Spleen (tissue), 11 donors: ENCODE results near the gene CRELD2. TPM values are rescaled to one million over a fixed set of nuclear protein-coding genes. Genes with fewer than 3 reads are reported as not detected.
"Not testable (repeated sequence)": the region's sequence is repeated elsewhere in the genome, so short reads cannot be mapped to it uniquely, and the experiment has no call there.

Source experiments
- DNase-seq: peaks from one replicate; pipeline ENCODE4 v3.0.0-alpha.2; 2020
- H3K27ac ChIP-seq, 8 donors: fragments of 200-600 bp; sonication (generic) in 7 of 8; 1 replicate in 4 of 8; 2 replicates in 4 of 8; pipeline versions ENCODE4 v1.5.0 to v1.8.0; 2016 to 2021; ENCODE audit warnings: inconsistent platforms in 4 of 8, mild to moderate bottlenecking in 4 of 8, moderate library complexity in 1 of 8
- H3K27me3 ChIP-seq, 7 donors: fragments of 200-600 bp; sonication (generic) in 6 of 7; replicated peaks in 1 of 7; 1 replicate in 4 of 7; 2 replicates in 3 of 7; pipeline versions ENCODE4 v1.5.0 to v1.8.0; 2016 to 2021; ENCODE audit warnings: inconsistent platforms in 3 of 7, mild to moderate bottlenecking in 1 of 7
- H3K36me3 ChIP-seq, 6 donors: fragments of 200-600 bp; sonication (generic) in 5 of 6; 1 replicate in 4 of 6; 2 replicates in 2 of 6; pipeline versions ENCODE4 v1.5.0 to v1.8.0; 2016 to 2021; ENCODE audit warnings: inconsistent platforms in 2 of 6
- H3K4me1 ChIP-seq, 6 donors: fragments of 200-600 bp; sonication (generic) in 5 of 6; 1 replicate in 3 of 6; 2 replicates in 3 of 6; pipeline versions ENCODE4 v1.5.0 to v1.8.0; 2016 to 2021; ENCODE audit warnings: inconsistent platforms in 3 of 6
- H3K4me3 ChIP-seq, 8 donors: fragments of 200-600 bp; sonication (generic) in 7 of 8; 1 replicate in 4 of 8; 2 replicates in 4 of 8; pipeline versions ENCODE4 v1.5.0 to v1.8.0; 2016 to 2021; ENCODE audit warnings: inconsistent platforms in 4 of 8, mild to moderate bottlenecking in 4 of 8, moderate library complexity in 2 of 8
- H3K9me3 ChIP-seq, 8 donors: fragments of 200-600 bp; sonication (generic) in 7 of 8; 1 replicate in 4 of 8; 2 replicates in 4 of 8; pipeline versions ENCODE4 v1.5.0 to v1.8.0; 2016 to 2021; ENCODE audit warnings: inconsistent platforms in 4 of 8
- POLR2A ChIP-seq, 3 donors: fragments of 450-650 bp; IDR thresholded peaks; one replicate each; pipeline ENCODE4 v1.5.1; 2017; ENCODE audit warnings: antibody characterized with exemption in 3 of 3, mild to moderate bottlenecking in 1 of 3
- POLR2AphosphoS5 ChIP-seq, 3 donors: sonication (generic); formaldehyde crosslinking; IDR thresholded peaks; one replicate each; pipeline ENCODE4 v1.5.1; 2017; ENCODE audit warnings: antibody characterized with exemption in 3 of 3
- WGBS, 5 donors: extraction: QIAGEN DNeasy Blood & Tissue Kit in 3 of 5; methylation state at CpG; one replicate each; pipeline versions ENCODE4 v1.1.5 to v1.1.7; 2013 to 2018; 5-methylcytosine and 5-hydroxymethylcytosine counted together
- intact Hi-C: fragments of 100-400 bp; cut with DNase I; formaldehyde crosslinking; loops from one replicate; pipeline ENCODE4 v1.15.0; 2023; ENCODE audit warnings: low total_unique reads
- polyA plus RNA-seq, 3 donors: library from polyadenylated mRNA; stranded (reverse); fragments of 200-250 nt; gene quantifications; one replicate each; pipeline ENCODE4 v1.2.1, GENCODE V29; 2013
- total RNA-seq, 7 donors: library from RNA; depleted of rRNA in 3 of 7; stranded (reverse); fragments of >200 nt in 3 of 7; fragmentation: NEBNext Ultra II Directional in 4 of 7; extraction: Animal tissue kit (Norgen Biotek cat#: 25700) in 4 of 7; gene quantifications; one replicate each; pipeline versions ENCODE4 v1.1.0 to v1.2.1, GENCODE V29; 2016 to 2021
- TF ChIP-seq, protein P1 (sequence below), 11 experiments: fragments of 200-600 bp in 7 of 11; fragments of 450-650 bp in 4 of 11; sonication (generic) in 4 of 11; IDR thresholded peaks in 8 of 11; conservative IDR thresholded peaks in 3 of 11; 1 replicate in 7 of 11; 2 replicates in 4 of 11; pipeline versions ENCODE4 v1.4.0 to v1.8.0; 2016 to 2021; ENCODE audit warnings: antibody characterized with exemption in 11 of 11, inconsistent platforms in 4 of 11, mild to moderate bottlenecking in 1 of 11
- donor health status: healthy with polysubstance abuse.
- donor health status: DM: no; HTN: no; CAD: no; lungs with moderate emphysema.
- donor health status: DM: no; HTN: no; CAD: no.
- donor health status: Bipolar disorder and iron deficiency.
- donor health status: healthy.
- donor health status: DM: no; HTN: no; CAD: no.
- donor health status: DM: yes; HTN: yes; CAD: no.

Gene CRELD2
- total and polyA plus RNA-seq, 10 donors: 16.2 to 46.3 (median 34.9) TPM

DNA sequence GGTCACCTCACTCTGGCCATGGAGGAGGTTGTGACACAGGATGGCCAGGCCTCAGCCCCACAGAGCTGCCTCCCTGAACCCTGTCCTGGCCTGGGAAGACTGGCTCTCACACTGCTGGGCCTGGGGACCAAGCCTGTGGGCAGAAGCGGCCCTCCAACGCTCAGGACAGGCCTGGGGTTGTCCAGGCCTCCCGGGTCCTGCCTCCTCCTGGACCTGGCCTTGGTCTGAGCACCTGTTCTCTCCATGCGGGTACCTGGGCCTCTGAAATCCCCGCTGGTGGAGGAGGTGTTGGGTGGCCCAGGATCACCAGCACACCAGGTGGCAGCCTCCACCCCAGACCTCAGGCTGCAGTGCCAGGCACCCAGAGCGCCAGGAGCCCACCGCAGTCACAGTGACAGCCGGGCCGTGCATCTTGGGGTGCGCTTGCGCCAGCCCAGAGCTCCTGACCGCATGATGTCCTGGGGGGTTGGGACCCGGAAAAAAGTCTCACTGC lies 26.0 kb downstream of the CRELD2 start:
- Histone ChIP-seq H3K27me3 (no peaks in the 10 kb centered on the region), H3K27ac (peak overlapping the region in 7 of 8 donors; percentile 25 to 87 (median 51)), H3K4me1 (peaks cover 0 to 27% (median 9%) of the 10 kb centered on the region in 6 donors), H3K9me3 (peaks cover 0 to 7% (median 0%) of the 10 kb centered on the region in 8 donors), H3K4me3 (peak overlapping the region in 1 of 8 donors; percentile 58), H3K36me3 (no peaks in the 10 kb centered on the region)
- intact Hi-C loops: no loop called here
- DNase-seq: no peak
- TF ChIP-seq POLR2AphosphoS5 (IDR thresholded peaks at IDR 0.05) (no peak), POLR2A (IDR thresholded peaks at IDR 0.05) (no peak)
- TF ChIP-seq, protein P1, sequence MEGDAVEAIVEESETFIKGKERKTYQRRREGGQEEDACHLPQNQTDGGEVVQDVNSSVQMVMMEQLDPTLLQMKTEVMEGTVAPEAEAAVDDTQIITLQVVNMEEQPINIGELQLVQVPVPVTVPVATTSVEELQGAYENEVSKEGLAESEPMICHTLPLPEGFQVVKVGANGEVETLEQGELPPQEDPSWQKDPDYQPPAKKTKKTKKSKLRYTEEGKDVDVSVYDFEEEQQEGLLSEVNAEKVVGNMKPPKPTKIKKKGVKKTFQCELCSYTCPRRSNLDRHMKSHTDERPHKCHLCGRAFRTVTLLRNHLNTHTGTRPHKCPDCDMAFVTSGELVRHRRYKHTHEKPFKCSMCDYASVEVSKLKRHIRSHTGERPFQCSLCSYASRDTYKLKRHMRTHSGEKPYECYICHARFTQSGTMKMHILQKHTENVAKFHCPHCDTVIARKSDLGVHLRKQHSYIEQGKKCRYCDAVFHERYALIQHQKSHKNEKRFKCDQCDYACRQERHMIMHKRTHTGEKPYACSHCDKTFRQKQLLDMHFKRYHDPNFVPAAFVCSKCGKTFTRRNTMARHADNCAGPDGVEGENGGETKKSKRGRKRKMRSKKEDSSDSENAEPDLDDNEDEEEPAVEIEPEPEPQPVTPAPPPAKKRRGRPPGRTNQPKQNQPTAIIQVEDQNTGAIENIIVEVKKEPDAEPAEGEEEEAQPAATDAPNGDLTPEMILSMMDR (IDR thresholded peaks at IDR 0.05 in 8 of 11, conservative IDR thresholded peaks at IDR 0.05 in 3 of 11): no peak
- 89 to 95% (median 91%) methylated on average over 4 to 13 of the region's 13 CpGs for WGBS, 5 donors

DNA sequence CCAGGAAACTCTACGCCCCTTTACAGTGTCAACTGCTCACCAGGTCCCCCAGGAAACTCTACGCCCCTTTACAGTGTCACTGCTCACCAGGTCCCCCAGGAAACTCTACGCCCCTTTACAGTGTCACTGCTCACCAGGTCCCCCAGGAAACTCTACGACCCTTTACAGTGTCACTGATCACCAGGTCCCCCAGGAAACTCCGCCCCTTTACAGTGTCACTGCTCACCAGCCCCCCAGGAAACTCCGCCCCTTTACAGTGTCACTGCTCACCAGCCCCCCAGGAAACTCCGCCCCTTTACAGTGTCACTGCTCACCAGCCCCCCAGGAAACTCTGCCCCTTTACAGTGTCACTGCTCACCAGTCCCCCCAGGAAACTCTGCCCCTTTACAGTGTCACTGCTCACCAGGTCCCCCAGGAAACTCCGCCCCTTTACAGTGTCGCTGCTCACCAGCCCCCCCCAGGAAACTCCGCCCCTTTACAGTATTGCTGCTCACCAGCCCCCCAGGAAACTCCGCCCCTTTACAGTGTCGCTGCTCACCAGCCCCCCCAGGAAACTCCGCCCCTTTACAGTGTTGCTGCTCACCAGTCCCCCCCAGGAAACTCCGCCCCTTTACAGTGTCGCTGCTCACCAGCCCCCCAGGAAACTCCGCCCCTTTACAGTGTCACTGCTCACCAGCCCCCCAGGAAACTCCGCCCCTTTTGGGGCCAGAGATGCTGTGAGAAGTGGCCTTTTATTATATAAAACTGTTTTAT lies 26.8 kb downstream of the CRELD2 start:
- H3K36me3 ChIP-seq, DNase-seq, intact Hi-C loops, H3K4me3 ChIP-seq, H3K27me3 ChIP-seq, H3K9me3 ChIP-seq: not testable (repeated sequence)
- 73 to 81% (median 74%) methylated on average over 17 of the region's 17 CpGs for WGBS, 5 donors
- H3K4me1 ChIP-seq: peaks cover 0 to 23% (median 6%) of the 10 kb centered on the region in 6 donors
- H3K27ac ChIP-seq: peak overlapping the region in 6 of 8 donors; percentile 1 to 87 (median 38)

DNA sequence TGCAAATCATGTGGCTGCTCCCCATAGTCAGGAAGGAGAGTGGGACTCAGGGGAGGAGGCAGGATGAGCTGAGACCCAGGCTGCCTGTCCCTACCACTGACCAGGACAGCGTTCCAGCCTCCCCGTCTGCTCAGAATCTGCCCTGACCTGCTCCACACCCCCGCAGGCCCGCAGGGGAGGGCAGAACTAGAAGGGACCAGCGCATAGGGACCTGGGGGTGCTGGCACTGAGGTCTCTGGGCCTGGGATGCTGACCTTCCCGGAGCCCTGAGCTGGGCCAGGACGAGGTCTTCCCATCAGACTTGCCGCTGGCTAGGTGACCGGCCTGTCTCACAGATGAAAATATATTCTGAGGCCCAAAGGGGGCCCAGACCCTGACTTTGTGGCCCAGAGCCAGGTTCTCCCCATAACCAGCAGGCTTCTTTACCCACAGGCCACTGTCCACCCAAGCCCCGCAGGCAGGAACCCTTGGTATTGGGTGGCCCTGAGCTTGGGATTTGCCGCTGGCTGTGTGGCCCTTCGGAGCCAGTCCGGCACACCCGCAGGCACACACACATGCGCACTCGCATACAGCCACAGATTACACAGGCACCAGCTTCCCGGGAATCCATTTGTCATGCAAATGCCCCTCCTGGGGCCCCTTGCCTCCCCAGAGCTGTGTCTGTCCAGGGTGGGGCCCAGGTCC lies 28.3 kb downstream of the CRELD2 start:
- Histone ChIP-seq H3K27me3 (no peaks in the 10 kb centered on the region), H3K27ac (peak overlapping the region in 1 of 8 donors; percentile 40), H3K36me3 (no peaks in the 10 kb centered on the region), H3K9me3 (no peaks in the 10 kb centered on the region), H3K4me3 (no peak overlapping the region), H3K4me1 (peaks cover 0 to 36% (median 16%) of the 10 kb centered on the region in 6 donors)
- no peak for DNase-seq
- WGBS, 5 donors: 94 to 99% (median 96%) methylated on average over 10 to 17 of the region's 17 CpGs
- TF ChIP-seq POLR2AphosphoS5 (IDR thresholded peaks at IDR 0.05): no peak
- no peak for TF ChIP-seq POLR2A (IDR thresholded peaks at IDR 0.05)
- TF ChIP-seq, protein P1 (IDR thresholded peaks at IDR 0.05 in 8 of 11, conservative IDR thresholded peaks at IDR 0.05 in 3 of 11): no peak
- intact Hi-C loops: no loop called here

DNA sequence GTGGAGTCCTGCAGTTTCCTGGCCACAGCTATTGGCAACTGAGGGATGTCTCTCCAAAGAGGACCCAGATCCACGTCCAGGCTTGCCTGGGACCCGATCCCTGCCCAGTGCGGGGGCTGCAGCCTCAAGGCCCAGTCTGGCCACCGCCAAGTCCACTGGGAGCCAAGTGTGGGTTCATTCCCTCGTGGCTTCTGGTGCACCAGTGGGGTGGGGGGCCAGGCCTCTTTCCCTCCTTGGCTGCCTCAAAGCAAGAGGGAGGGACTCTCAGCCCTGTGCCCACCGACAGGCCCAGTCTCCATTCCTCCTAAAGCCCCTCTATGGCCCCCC lies 28.8 kb downstream of the CRELD2 start:
- intact Hi-C loops: no loop called here
- Histone ChIP-seq H3K4me3 (no peak overlapping the region), H3K27me3 (no peaks in the 10 kb centered on the region), H3K9me3 (no peaks in the 10 kb centered on the region), H3K36me3 (no peaks in the 10 kb centered on the region), H3K4me1 (peaks cover 0 to 42% (median 18%) of the 10 kb centered on the region in 6 donors), H3K27ac (peak overlapping the region in 1 of 8 donors; percentile 40)
- DNase-seq: no peak
- TF ChIP-seq POLR2A (IDR thresholded peaks at IDR 0.05): no peak
- TF ChIP-seq, protein P1 (IDR thresholded peaks at IDR 0.05 in 8 of 11, conservative IDR thresholded peaks at IDR 0.05 in 3 of 11): no peak
- no peak for TF ChIP-seq POLR2AphosphoS5 (IDR thresholded peaks at IDR 0.05)
- 89 to 97% (median 93%) methylated on average over 4 to 6 of the region's 6 CpGs for WGBS, 5 donors
